Kidney (tissue), 14 donors: ENCODE results near the gene ZNF273. TPM values are rescaled to one million over a fixed set of nuclear protein-coding genes. Genes with fewer than 3 reads are reported as not detected.
"Not testable (repeated sequence)": the region's sequence is repeated elsewhere in the genome, so short reads cannot be mapped to it uniquely, and the experiment has no call there.

Source experiments
- DNase-seq, 5 donors: peaks; one replicate each; pipeline ENCODE4 v3.0.0-alpha.2; 2013 to 2020
- FAIRE-seq: peaks from 2 replicates; lab custom pipeline; 2012; peaks lifted over from hg19 to GRCh38; lab: Jason Lieb, UNC
- H3K27ac ChIP-seq, 2 donors: one replicate each; pipeline ENCODE4 v1.7.0; 2013; ENCODE audit warnings: low read depth in 2 of 2, low read length in 2 of 2, inconsistent platforms in 1 of 2
- H3K27me3 ChIP-seq: one replicate; pipeline ENCODE4 v1.7.1; 2013; ENCODE audit warnings: low read length, inconsistent platforms; ENCODE audit not compliant: control insufficient read depth, insufficient read depth
- H3K36me3 ChIP-seq, 3 donors: one replicate each; pipeline versions ENCODE4 v1.7.0 to v1.7.1; 2013; ENCODE audit warnings: low read length in 3 of 3, control low read depth in 1 of 3, inconsistent platforms in 1 of 3; ENCODE audit not compliant: insufficient read depth in 3 of 3, control insufficient read depth in 2 of 3
- H3K4me1 ChIP-seq, 3 donors: one replicate each; pipeline versions ENCODE4 v1.7.0 to v1.7.1; 2013; ENCODE audit warnings: low read length in 3 of 3, inconsistent platforms in 1 of 3, low read depth in 1 of 3; ENCODE audit not compliant: control insufficient read depth in 2 of 3, insufficient read depth in 2 of 3
- H3K4me3 ChIP-seq, 3 donors: one replicate each; pipeline versions ENCODE4 v1.7.0 to v1.8.1; 2013; ENCODE audit warnings: low read length in 3 of 3, control low read depth in 1 of 3, inconsistent platforms in 1 of 3
- H3K9ac ChIP-seq, 3 donors: one replicate each; pipeline versions ENCODE4 v1.7.0 to v1.7.1; 2013; ENCODE audit warnings: low read length in 3 of 3, control low read depth in 1 of 3, inconsistent platforms in 1 of 3
- H3K9me3 ChIP-seq, 3 donors: one replicate each; pipeline versions ENCODE4 v1.7.0 to v1.7.1; 2013; ENCODE audit warnings: low read length in 3 of 3, control low read depth in 1 of 3, inconsistent platforms in 1 of 3; ENCODE audit not compliant: control insufficient read depth in 2 of 3, insufficient read depth in 1 of 3
- CTCF ChIP-seq: IDR thresholded peaks from 3 replicates; pipeline ENCODE4 v1.5.1; 2012; ENCODE audit warnings: mild to moderate bottlenecking, moderate library complexity, borderline replicate concordance; ENCODE audit not compliant: insufficient read depth; ENCODE audit errors: extremely low read depth
- intact Hi-C: fragments of 100-400 bp; cut with DNase I; formaldehyde crosslinking; loops from one replicate; pipeline ENCODE4 v1.11.1; 2022
- polyA plus RNA-seq: library from polyadenylated mRNA; stranded (reverse); fragments of 350-450 nt; fragmentation: Illumina TruSeq; extraction: RNeasy Lipid Tissue Mini Kit (QIAGEN cat#74804); gene quantifications from one replicate; pipeline ENCODE4 v1.2.3, GENCODE V29; 2014; ENCODE audit warnings: low read depth, low replicate concordance; ENCODE audit not compliant: insufficient read depth
- total RNA-seq: library from RNA; stranded (reverse); fragmentation: NEBNext Ultra II Directional; extraction: Animal tissue kit (Norgen Biotek cat#: 25700); gene quantifications from one replicate; pipeline ENCODE4 v1.2.1, GENCODE V29; 2021
- donor health status: control.
- donor health status: control.
- donor health status: control.
- donor health status: control.
- donor health status: control.
- donor health status: DM: yes; HTN: yes; CAD: no.
- donor health status: Normal renal cell carcinoma (clear cell type).

Gene ZNF273
- total and polyA plus RNA-seq, 2 donors from 2014 or later: 1.7 to 5.4 TPM

- no peak overlapping the region for H3K27ac ChIP-seq
- no peak for TF ChIP-seq CTCF
- H3K36me3 ChIP-seq: no peaks in the 10 kb centered on the region
- no peak overlapping the region for H3K9ac ChIP-seq
- H3K9me3 ChIP-seq: no peaks in the 10 kb centered on the region
- no peak overlapping the region for H3K4me3 ChIP-seq
- H3K27me3 ChIP-seq: peaks cover 5% of the 10 kb centered on the region
- H3K4me1 ChIP-seq: peaks cover 0 to 3% (median 0%) of the 10 kb centered on the region in 3 donors
- intact Hi-C loops: no loop called here
- FAIRE-seq: no peak
- no peak for DNase-seq
Measured at GRCh38 chr7:64945503-64946175, 42.6 kb downstream of the ZNF273 start.

GRCh38 chr7:64946772-64947171 is 43.7 kb downstream of the ZNF273 start:
- DNase-seq (peak in 4 of 5 donors; percentile 10 to 51 (median 31)), FAIRE-seq (no peak)
- no peak for TF ChIP-seq CTCF
- H3K36me3 ChIP-seq: no peaks in the 10 kb centered on the region
- H3K9me3 ChIP-seq: no peaks in the 10 kb centered on the region
- peaks cover 5% of the 10 kb centered on the region for H3K27me3 ChIP-seq
- H3K9ac ChIP-seq: no peak overlapping the region
- H3K4me1 ChIP-seq: peaks cover 0 to 3% (median 0%) of the 10 kb centered on the region in 3 donors
- intact Hi-C loops: no loop called here
- no peak overlapping the region for H3K4me3 ChIP-seq
- H3K27ac ChIP-seq: no peak overlapping the region

- Histone ChIP-seq H3K27me3 (peaks cover 5% of the 10 kb centered on the region), H3K36me3 (no peaks in the 10 kb centered on the region), H3K27ac (no peak overlapping the region), H3K9ac (no peak overlapping the region), H3K9me3 (no peaks in the 10 kb centered on the region), H3K4me1 (peaks cover 0 to 3% (median 0%) of the 10 kb centered on the region in 3 donors), H3K4me3 (peak overlapping the region in 2 of 3 donors; percentile 11 to 37)
- intact Hi-C loops: no loop called here
- DNase-seq (peak; percentile 24 to 77 (median 48)), FAIRE-seq (no peak)
- TF ChIP-seq CTCF: no peak
Measured at GRCh38 chr7:64947252-64948000, 44.4 kb downstream of the ZNF273 start.

GRCh38 chr7:64948774-64949173 is 45.7 kb downstream of the ZNF273 start:
- H3K27me3 ChIP-seq, H3K9ac ChIP-seq, H3K9me3 ChIP-seq, FAIRE-seq, intact Hi-C loops, H3K27ac ChIP-seq, DNase-seq, H3K4me1 ChIP-seq, H3K4me3 ChIP-seq, H3K36me3 ChIP-seq: not testable (repeated sequence)

GRCh38 chr7:64950673-64951072 is 47.6 kb downstream of the ZNF273 start:
- DNase-seq: peak in 3 of 5 donors; percentile 21 to 25 (median 21)
- H3K36me3 ChIP-seq, H3K9ac ChIP-seq, H3K9me3 ChIP-seq, H3K4me1 ChIP-seq, H3K4me3 ChIP-seq, H3K27me3 ChIP-seq, H3K27ac ChIP-seq, FAIRE-seq: not testable (repeated sequence)
- intact Hi-C loops: loop anchor here (5.0 kb wide), 1 partner anchor 357 kb away; no protein-coding TSS in a partner anchor
